GM21723 (cell line): ENCODE results near the gene ARSK.

Experiments used
- ATAC-seq: cut with Tn5 transposase; IDR thresholded peaks from one replicate; pipeline ENCODE4 v1.9.1; 2021; ENCODE audit warnings: mild to moderate bottlenecking, moderate library complexity; ENCODE audit not compliant: unreplicated experiment

ARSK gene

GRCh38 chr5:95646569-95647431, 91.9 kb downstream of the ARSK start, which contains the start of gene RFESD:
RFESD (plus strand) TSS chr5:95646777; CDS start chr5:95652272, 5,495 bp downstream.
- peak; percentile 97 for ATAC-seq

- no peak for ATAC-seq
Measured at GRCh38 chr5:95647886-95648860, 93.3 kb downstream of the ARSK start.

GRCh38 chr5:95649274-95649673, 94.4 kb downstream of the ARSK start:
- no peak for ATAC-seq

- ATAC-seq: no peak
Measured at GRCh38 chr5:95649842-95650620, 95.1 kb downstream of the ARSK start.

GRCh38 chr5:95652849-95653248, 97.9 kb downstream of the ARSK start:
- ATAC-seq: no peak

GRCh38 chr5:95654196-95654595, 99.3 kb downstream of the ARSK start:
- ATAC-seq: no peak
